SK-N-MC (cell line): ENCODE measurements around the gene VARS2.

Source experiments
- EZH2 ChIP-seq: fragments of 200-600 bp; sonication (generic); IDR thresholded peaks from one replicate; pipeline ENCODE4 v1.6.1; 2017; ENCODE audit warnings: antibody characterized with exemption
- FOXP2 ChIP-seq: optimal IDR thresholded peaks from 2 replicates; pipeline ENCODE3; 2011; ENCODE audit warnings: mild to moderate bottlenecking, moderate library complexity; ENCODE audit not compliant: insufficient read depth; ENCODE audit errors: extremely low read length, control extremely low read depth
- POLR2AphosphoS5 ChIP-seq: IDR thresholded peaks from 2 replicates; pipeline ENCODE4 v1.6.1; 2012; ENCODE audit warnings: mild to moderate bottlenecking, low read depth, low read length, borderline replicate concordance

DNA sequence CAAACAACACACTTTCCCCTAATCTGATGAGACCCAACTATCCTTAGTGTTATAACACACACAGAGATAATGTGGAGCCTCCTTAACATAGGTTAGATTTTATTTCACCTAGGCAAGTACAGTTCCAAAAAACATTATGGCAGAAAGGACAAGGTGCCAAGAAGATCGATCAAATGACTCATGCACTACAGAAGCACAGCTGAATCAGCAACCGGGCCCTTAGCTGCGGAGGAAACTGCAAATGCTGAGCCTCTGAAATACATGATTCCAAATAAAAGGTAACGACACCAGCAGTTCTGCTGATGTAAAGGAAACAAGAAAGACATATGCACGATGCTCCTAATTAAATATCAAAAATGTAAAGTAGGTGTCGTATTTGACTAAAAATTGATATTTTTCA is 49.6 kb downstream of the VARS2 start:
- TF ChIP-seq POLR2AphosphoS5, result no peak
- no peak for TF ChIP-seq EZH2
- TF ChIP-seq FOXP2, result no peak
